ENCODE measurements around the gene TOX2. TPM values are rescaled to one million over a fixed set of nuclear protein-coding genes. Genes with fewer than 3 reads are reported as not detected.

The TOX2 gene
- total RNA-seq, 1 experiment from 2014 or later = 1.7 TPM

DNA sequence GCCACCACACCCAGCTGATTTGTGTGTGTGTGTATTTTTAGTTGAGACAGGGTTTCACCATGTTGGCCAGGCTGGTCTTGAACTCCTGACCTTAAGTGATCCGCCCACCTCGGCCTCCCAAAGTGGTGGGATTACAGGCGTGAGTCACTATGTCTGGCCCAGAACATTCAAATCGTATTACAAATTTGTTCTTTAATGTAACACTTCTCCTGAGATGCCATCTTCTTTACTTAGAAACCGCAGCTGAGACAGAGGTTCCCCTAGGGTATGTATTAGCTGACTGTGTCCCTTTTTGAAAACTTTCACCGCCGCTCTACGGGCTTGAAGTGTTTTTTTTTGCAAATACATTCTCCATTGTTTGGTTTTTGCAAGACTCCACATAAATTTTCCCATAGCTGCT, 62.6 kb downstream of the TOX2 start:
- Histone ChIP-seq H2AFZ (ENCODE audit: low read length) (no peak overlapping the region), H2BK15ac (ENCODE audit: low read depth, low read length) (no peak overlapping the region), H4K20me1 (ENCODE audit: control insufficient read depth, insufficient read depth, insufficient read length) (no peaks in the 10 kb centered on the region), H4K5ac (ENCODE audit: insufficient read length, low read depth, low read length) (no peak overlapping the region), H3K27me3 (ENCODE audit: insufficient read depth, low read length) (no peaks in the 10 kb centered on the region), H3T11ph (ENCODE audit: low read length) (no peak overlapping the region), H3K9ac (ENCODE audit: extremely low read depth, insufficient read length, low read length) (no peak overlapping the region), H3K14ac (ENCODE audit: insufficient read depth, low read length) (no peak overlapping the region), H2BK5ac (ENCODE audit: insufficient read length, low read length) (no peak overlapping the region), H4K91ac (ENCODE audit: insufficient read length, low read depth, low read length) (no peak overlapping the region), H4K8ac (replicated peaks; ENCODE audit: insufficient read length, low read depth, low read length) (no peak overlapping the region), H2BK20ac (ENCODE audit: low read depth, low read length, poor library complexity, severe bottlenecking) (no peak overlapping the region), H3K4me1 (ENCODE audit: insufficient read depth, low read length) (no peaks in the 10 kb centered on the region), H2BK12ac (ENCODE audit: insufficient read length, low read depth, low read length) (no peak overlapping the region), H3K23ac (ENCODE audit: insufficient read length, low read depth, low read length) (no peak overlapping the region), H2AK5ac (ENCODE audit: insufficient read length, low read length) (no peak overlapping the region), H3K79me2 (ENCODE audit: insufficient read depth, low read length) (no peaks in the 10 kb centered on the region), H3K9me3 (ENCODE audit: control insufficient read depth, low read depth, low read length) (no peaks in the 10 kb centered on the region), H3K4me2 (ENCODE audit: insufficient read depth, insufficient read length, low read length) (no peak overlapping the region), H3K56ac (ENCODE audit: insufficient read length, low read depth, low read length) (no peak overlapping the region), H3K79me1 (ENCODE audit: insufficient read depth, low read depth, low read length, poor library complexity, severe bottlenecking) (no peaks in the 10 kb centered on the region), H2BK120ac (ENCODE audit: low read depth, low read length, poor library complexity, severe bottlenecking) (no peak overlapping the region), H3K27ac (ENCODE audit: insufficient read length, low read depth, low read length) (no peak overlapping the region), H3K23me2 (ENCODE audit: insufficient read length, low read depth, low read length, poor library complexity, severe bottlenecking) (no peaks in the 10 kb centered on the region), H3K18ac (ENCODE audit: insufficient read length, low read depth, low read length) (no peak overlapping the region), H3K4ac (ENCODE audit: low read depth, low read length) (no peak overlapping the region)
- H3K9me3 Mint-ChIP-seq = no peaks in the 10 kb centered on the region
- H3K4me3 Mint-ChIP-seq = no peak overlapping the region
- no peaks in the 10 kb centered on the region for H3K4me1 Mint-ChIP-seq
- H3K27ac Mint-ChIP-seq = no peak overlapping the region
- H3K27me3 Mint-ChIP-seq (ENCODE audit: low read depth) = no peaks in the 10 kb centered on the region; the same call in 1 of the 2 replicates
- no peaks in the 10 kb centered on the region for H3K36me3 Mint-ChIP-seq (ENCODE audit: insufficient read depth in 1 of 3, low read depth in 3 of 3)
- DNase-seq = no peak
- no CpG with 5 or more reads among the region's 8 CpGs for WGBS (ENCODE audit: extremely low coverage, insufficient read length, low lambda C conversion rate)
- TF ChIP-seq, protein P1, sequence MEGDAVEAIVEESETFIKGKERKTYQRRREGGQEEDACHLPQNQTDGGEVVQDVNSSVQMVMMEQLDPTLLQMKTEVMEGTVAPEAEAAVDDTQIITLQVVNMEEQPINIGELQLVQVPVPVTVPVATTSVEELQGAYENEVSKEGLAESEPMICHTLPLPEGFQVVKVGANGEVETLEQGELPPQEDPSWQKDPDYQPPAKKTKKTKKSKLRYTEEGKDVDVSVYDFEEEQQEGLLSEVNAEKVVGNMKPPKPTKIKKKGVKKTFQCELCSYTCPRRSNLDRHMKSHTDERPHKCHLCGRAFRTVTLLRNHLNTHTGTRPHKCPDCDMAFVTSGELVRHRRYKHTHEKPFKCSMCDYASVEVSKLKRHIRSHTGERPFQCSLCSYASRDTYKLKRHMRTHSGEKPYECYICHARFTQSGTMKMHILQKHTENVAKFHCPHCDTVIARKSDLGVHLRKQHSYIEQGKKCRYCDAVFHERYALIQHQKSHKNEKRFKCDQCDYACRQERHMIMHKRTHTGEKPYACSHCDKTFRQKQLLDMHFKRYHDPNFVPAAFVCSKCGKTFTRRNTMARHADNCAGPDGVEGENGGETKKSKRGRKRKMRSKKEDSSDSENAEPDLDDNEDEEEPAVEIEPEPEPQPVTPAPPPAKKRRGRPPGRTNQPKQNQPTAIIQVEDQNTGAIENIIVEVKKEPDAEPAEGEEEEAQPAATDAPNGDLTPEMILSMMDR (conservative IDR thresholded peaks at IDR 0.05) = no peak
